DMS153 (cell line): ENCODE measurements around the gene MED22.

ENCODE experiments used
- DNase-seq: peaks from one replicate; lab custom pipeline; 2025; lab: John Stamatoyannopoulos, UW

Gene MED22

GRCh38 chr9:133375724-133376654, 28.1 kb upstream of the MED22 start, which contains the start of the genes STKLD1 and SURF4:
Gene STKLD1, plus strand, starts transcription at chr9:133376366. Its CDS starts 108 bp downstream, at chr9:133376474.
Gene SURF4, minus strand, starts transcription at chr9:133376060. Its CDS starts 91 bp downstream, at chr9:133375969.
- peak; percentile 92 for DNase-seq

DNA sequence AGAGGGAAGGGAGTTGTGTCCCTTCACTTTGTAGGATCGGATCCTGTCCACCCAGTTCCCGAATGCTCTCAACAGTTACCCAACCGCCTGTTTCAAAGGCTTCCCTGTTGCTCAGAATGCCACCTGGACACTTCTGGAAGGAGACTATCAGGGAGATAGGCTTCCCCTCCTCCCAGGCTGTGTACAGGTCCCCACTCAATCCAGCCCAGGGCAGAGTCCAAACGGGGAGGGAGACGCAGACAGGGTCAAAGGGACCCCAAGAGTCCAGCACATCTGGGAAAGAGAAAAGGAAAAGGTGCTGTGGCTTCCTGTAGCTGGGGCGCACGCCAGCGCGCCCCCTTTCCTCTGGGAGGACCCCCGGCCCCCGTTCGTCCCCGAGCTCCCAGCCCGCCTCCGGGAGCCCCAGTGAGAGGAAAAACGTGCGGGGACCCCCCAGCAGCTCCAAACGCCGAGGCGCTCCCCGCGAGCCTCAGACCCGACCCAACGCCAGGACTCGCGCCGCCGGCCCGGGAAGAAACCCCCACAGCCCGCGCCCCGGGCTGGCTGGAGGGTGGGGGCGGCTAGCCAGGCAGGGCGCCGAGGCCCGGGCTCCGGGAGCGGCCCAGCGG, 27.3 kb upstream of the MED22 start:
- no peak for DNase-seq

DNA sequence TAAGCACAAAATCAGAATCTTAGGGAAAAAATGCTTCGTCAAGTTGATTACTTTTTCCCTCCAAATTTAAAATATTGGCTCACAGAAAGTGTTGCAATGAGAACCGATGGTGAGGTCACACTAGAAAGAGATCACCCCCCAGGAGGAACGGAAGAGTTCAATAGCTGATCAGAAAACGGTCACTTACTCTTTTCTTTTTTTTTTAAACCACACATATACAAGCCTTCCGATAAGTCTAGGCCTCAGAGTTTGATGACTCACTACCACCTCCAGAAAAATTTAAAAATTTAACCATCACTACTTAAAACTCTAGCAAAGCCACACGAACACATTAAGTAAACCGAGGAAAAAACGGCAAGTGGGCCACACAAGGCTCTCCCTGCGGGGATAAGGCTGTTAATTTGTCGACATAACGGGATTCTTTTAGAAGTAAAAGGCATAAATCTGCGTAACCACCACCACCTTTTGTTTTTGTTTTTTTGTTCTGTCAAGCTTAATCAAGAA, 26.7 kb upstream of the MED22 start:
- DNase-seq, result no peak

DNA sequence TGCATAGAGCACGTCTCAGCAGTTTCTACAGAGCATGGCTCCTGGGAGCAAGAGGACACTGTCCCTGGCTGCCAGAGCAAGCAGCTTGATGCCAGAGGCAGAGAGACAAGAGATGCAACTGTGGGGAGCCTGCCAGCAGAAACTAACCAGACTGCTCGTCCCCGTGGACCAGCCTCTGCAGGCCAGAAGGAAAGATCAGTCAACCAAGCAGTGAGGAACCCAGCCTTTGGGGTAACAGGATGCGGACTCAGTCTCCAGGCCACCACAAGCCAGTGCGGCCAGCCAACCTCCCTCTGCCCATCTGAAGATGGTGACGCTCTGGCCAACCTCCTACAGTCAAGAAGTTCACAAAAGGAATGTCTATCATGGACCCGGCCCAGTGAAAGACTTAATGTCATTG, 24.2 kb upstream of the MED22 start:
- no peak for DNase-seq

DNA sequence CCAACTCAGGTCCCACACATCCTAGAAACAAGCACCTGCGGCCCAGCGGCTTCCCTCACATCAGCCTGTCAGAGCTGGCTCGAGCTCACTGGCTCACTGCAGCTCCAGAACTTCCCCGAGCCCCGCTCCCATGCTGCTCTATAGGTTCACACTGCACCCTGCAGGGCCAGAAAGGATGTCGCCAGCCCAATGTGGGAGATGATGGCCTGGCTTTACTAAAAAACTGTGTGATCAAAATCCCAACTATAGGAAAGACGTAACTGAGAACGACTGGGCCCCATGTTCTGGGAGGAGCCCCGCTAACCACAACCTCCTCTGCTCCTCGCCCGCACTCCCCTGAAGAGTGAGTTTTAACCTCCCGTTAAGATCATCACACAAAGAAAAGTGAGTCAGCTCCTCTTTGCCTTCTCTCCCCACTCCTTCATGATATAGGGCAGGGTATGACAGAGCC, 23.4 kb upstream of the MED22 start:
- DNase-seq, result no peak

GRCh38 chr9:133370685-133371084, 22.8 kb upstream of the MED22 start:
- DNase-seq, result no peak

- DNase-seq, result no peak
These were observed 22.0 kb upstream of the MED22 start for GRCh38 chr9:133369933-133370332.

- DNase-seq, result no peak
These were observed 21.5 kb upstream of the MED22 start for GRCh38 chr9:133369422-133369821.

- DNase-seq, result peak; percentile 95
These were observed 20.4 kb upstream of the MED22 start for GRCh38 chr9:133368249-133368881.

- DNase-seq, result no peak
These were observed 19.8 kb upstream of the MED22 start for GRCh38 chr9:133367778-133368177.

GRCh38 chr9:133367221-133367620, 19.3 kb upstream of the MED22 start:
- no peak for DNase-seq

DNA sequence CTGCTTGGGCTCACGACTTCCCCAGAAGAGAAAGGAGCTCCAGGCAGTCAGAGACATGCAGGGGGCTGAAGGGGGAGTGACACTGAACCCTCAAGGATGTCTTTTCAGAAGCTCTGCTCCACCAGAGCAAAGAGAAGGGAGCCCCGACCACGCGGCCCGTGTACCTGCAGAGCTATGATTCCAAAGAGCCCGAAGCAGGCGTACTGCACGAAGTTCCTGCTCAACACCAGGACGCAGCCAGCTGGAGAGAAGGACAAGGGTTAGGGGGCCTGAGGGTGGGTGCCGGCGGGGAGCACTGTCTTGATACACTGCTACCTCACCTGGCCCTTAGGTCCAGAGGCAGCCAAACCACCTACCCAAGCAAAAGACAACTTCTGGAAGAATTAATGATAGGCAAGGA, 18.5 kb upstream of the MED22 start:
- DNase-seq, result no peak

DNA sequence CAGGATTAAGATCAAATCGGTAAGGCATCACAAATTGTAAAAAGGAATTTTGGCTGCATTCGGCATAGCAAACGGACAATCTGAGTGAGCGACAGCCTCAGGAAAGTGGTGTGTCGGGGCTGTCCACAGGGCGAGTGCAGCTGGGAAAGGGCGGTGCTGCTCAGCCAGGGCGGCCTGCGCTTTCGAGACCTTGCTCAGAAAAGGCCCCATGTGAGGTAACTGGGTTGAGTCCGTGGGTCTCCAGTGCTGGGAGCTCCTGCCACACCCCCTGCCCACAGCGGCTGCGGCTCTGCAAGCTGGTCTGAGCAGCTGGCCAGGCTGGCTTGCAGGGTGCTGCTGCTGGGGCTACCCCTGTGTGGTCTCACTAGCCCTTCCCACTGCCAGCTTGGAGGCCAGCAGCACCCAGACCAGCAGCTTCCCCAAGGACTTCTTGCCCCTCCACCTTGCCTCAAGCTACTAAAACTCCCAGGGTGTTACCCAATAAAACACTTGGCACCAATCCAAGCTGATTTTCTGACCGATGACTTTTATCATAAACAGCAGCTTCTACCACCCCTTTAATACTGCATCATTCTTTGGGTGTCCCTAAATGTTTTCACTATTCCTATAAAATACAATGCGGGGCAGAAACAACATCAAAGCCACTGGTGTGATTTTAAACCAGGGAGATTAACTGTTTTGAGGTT, 14.6 kb upstream of the MED22 start:
- no peak for DNase-seq

DNA sequence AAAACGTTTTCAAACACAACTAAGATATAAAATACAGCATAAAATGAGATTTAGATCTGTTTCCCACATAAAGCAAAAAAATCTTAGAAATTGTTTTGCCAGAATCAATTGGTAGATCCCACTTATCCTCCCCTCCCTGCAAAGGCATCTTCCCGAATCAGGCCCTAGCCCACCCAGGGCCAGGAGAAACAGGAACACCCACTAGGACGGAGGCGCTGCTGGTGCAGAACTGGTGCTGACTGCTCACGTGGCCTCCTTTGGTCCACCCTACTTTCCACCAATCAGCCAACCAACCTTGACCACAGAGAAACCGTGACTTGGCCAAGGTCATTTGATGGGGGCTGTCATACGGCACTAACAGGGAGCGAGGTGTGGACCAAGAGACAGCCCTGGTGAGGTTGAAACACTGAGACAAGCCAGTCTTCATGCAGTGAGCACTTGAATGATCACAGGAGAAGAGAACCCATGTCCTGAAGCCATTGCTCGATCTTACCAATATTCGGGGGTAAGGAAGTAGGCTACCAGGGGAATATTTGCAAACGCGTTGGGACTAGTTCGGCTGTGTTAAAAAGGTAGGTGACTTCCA, 13.7 kb upstream of the MED22 start:
- no peak for DNase-seq

DNA sequence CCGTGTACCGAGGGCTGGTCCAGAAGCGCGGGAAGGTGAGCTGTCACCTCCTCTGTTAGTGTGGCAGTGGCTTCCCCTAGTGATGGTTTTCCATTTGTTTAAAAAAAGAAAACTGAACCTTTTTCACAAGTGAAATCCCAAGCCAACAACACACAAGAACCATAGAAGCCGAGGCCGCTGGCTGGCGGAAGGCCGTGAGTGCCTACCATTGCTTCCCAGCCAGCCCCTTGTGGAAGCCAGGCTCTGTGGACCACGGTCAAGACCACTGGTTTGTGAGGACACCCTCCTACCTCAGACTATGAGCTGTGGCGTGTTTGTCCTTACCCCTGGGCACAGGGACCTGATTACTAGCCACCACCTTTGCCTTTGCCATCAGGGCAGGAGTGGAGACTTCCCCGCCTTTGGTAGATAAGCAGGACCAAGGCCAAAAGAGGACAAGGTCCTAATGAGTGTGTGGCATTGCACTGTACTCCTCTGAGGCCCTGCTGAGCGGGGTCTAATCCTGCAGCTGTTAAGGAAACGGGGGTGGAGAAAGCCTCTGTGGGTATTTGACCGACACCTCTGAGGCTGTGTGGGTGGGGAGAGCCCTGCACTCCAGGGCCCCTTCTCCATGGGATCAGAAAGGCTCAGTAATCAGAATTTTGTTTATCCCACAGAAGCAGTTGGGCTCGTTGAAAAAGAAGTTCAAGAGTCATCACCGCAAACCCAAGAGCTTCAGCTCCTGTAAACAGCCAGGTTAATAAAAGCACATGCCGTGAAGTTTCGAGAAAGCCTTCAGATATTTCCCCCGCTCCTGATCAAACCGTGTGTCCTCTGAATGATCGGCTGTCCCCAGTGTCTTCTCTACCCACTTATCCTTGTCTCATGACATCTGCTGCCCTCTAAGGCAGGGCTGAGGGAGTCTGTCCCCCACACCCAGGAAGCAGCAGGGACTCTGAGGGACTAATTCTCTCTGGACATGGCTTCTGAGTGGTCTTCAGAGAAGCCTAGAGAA, 12.8 kb upstream of the MED22 start:
- DNase-seq, result no peak

DNA sequence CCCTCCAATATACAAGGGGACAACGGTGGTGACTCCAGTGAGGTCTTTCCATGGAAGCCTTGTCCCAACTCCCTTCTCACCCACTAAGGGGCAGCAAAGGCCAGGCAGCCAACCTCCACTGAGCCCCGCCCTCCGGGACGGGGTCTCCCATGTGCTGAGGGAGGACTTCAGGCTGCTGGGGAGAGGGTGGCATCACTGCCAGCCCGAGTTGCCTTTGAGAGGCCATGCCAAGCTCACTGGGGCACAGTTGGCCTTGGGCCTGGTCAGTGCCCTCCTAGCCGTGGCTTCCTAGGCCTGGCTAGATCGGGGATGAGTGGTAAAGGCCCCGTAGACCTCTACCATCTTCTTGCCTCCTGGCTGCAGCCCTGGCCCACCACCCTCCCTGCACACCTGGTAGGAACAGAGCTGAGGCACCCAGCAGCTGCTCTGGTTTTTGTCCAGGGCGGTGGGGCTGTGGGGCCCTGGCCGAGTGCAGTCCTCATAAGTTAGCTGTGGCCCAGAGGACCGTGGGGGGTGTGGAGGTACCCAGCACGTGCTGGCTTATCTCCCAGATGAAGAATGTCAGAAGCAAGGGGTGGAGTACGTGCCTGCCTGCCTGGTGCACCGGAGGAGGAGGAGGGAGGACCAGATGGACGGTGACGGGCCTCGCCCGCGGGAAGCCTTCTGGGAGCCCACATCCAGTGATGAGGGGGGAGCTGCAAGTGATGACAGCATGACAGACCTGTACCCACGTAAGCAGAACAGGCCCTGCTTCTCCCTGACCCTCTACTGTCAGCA, 11.7 kb upstream of the MED22 start:
- DNase-seq, result no peak

- no peak for DNase-seq
These were observed 9.7 kb upstream of the MED22 start for GRCh38 chr9:133357656-133358055.

GRCh38 chr9:133356391-133357091, 8.6 kb upstream of the MED22 start, which contains the start of the genes SURF1 and SURF2:
Gene SURF1, minus strand, starts transcription at chr9:133356487. Its CDS starts 34 bp downstream, at chr9:133356453.
Gene SURF2, plus strand, starts transcription at chr9:133356550. Its CDS starts 43 bp downstream, at chr9:133356593.
- peak; percentile 53 for DNase-seq
